Sigmoid colon (tissue), 7 donors: ENCODE measurements around the gene ITGB4. TPM values are rescaled to one million over a fixed set of nuclear protein-coding genes. Genes with fewer than 3 reads are reported as not detected.
A peak's percentile ranks its signal among the peaks of the same experiment; 100 is the strongest.

Experiments used
- DNase-seq: peaks from one replicate; pipeline ENCODE4 v3.0.0-alpha.2; 2019
- H3K27ac ChIP-seq, 4 donors: fragments of 200-600 bp; sonication (generic); one replicate each; pipeline ENCODE4 v1.5.1; 2016 to 2019; ENCODE audit warnings: mild to moderate bottlenecking in 1 of 4
- H3K27me3 ChIP-seq, 3 donors: fragments of 200-600 bp; sonication (generic); one replicate each; pipeline ENCODE4 v1.5.1; 2019; ENCODE audit warnings: mild to moderate bottlenecking in 1 of 3
- H3K36me3 ChIP-seq, 4 donors: fragments of 200-600 bp; sonication (generic); one replicate each; pipeline ENCODE4 v1.5.1; 2016 to 2019
- H3K4me1 ChIP-seq, 4 donors: fragments of 200-600 bp; sonication (generic); one replicate each; pipeline ENCODE4 v1.5.1; 2017 to 2019
- H3K4me3 ChIP-seq, 4 donors: fragments of 200-600 bp; sonication (generic); one replicate each; pipeline ENCODE4 v1.5.1; 2017 to 2019; ENCODE audit warnings: mild to moderate bottlenecking in 2 of 4, moderate library complexity in 1 of 4
- H3K9me3 ChIP-seq, 4 donors: fragments of 200-600 bp in 3 of 4; sonication (generic) in 3 of 4; one replicate each; pipeline versions ENCODE4 v1.5.1 to v1.6.1; 2013 to 2019
- EP300 ChIP-seq, 4 donors: sonication (generic); formaldehyde crosslinking; IDR thresholded peaks; one replicate each; pipeline ENCODE4 v1.6.1; 2017; ENCODE audit warnings: antibody characterized with exemption in 4 of 4
- POLR2A ChIP-seq, 2 donors: fragments of 450-650 bp; IDR thresholded peaks; one replicate each; pipeline ENCODE4 v1.6.1; 2016; ENCODE audit warnings: antibody characterized with exemption in 2 of 2, mild to moderate bottlenecking in 2 of 2, moderate library complexity in 2 of 2
- POLR2AphosphoS5 ChIP-seq, 4 donors: sonication (generic); formaldehyde crosslinking; IDR thresholded peaks; one replicate each; pipeline ENCODE4 v1.6.1; 2017; ENCODE audit warnings: antibody characterized with exemption in 4 of 4
- WGBS, 2 donors: extraction: QIAGEN DNeasy Blood & Tissue Kit; methylation state at CpG; one replicate each; pipeline ENCODE4 v1.1.7; 2013; 5-methylcytosine and 5-hydroxymethylcytosine counted together
- intact Hi-C: fragments of 100-400 bp; cut with DNase I; formaldehyde crosslinking; loops from one replicate; pipeline ENCODE4 v1.15.1; 2023
- polyA plus RNA-seq, 3 donors: library from polyadenylated mRNA; stranded (reverse); fragments of 200-250 nt; gene quantifications; one replicate each; pipeline ENCODE4 v1.2.3, GENCODE V29; 2013
- total RNA-seq, 4 donors: library from RNA; depleted of rRNA; stranded (reverse); fragments of >200 nt; gene quantifications; one replicate each; pipeline ENCODE4 v1.1.0, GENCODE V29; 2016
- TF ChIP-seq, protein P1 (sequence below), 4 experiments: fragments of 450-650 bp in 3 of 4; fragments of 200-600 bp in 1 of 4; IDR thresholded peaks; one replicate each; pipeline ENCODE4 v1.5.1; 2016 to 2019; ENCODE audit warnings: antibody characterized with exemption in 4 of 4, mild to moderate bottlenecking in 3 of 4, moderate library complexity in 2 of 4
- donor health status: healthy with polysubstance abuse.
- donor health status: Bipolar disorder and iron deficiency.
- donor health status: healthy.

Gene ITGB4
- total and polyA plus RNA-seq, 7 donors, result 15.1 to 116 (median 25.8) TPM

DNA sequence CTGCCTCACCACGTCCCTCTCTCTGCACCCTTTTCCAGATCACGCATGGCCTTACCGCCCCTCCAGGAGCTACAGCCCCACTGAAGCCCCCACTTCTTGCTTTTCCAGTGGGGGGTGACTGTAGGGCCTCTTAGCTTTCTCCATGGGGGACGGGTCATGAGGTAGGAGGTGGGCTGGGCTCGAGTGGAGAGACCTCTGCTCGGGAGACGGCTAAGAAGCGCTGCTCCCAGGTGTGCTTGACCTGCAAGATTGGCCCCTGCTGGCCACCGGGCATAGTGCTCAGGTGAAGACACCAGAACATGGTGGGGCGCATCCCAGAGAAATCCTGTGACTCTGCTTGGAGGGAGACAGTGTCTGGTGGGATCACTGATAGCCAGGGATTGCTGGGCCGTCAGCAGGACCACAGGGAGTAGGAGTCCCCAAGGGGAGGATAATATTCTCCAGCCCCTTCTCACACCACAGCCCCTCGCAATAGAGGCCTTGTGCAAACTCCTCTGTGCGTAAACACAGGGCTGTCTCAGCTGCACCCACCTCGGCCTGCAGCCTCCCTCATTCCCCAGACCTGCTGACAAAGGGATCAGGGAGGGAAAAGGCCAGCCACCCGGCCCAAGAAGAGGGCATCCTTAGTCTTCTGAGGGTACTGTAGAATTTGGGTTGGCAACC is 52.7 kb downstream of the ITGB4 start:
- peak; percentile 74 for DNase-seq
- 86 to 90% methylated on average over 15 of the region's 15 CpGs for WGBS, 2 donors

DNA sequence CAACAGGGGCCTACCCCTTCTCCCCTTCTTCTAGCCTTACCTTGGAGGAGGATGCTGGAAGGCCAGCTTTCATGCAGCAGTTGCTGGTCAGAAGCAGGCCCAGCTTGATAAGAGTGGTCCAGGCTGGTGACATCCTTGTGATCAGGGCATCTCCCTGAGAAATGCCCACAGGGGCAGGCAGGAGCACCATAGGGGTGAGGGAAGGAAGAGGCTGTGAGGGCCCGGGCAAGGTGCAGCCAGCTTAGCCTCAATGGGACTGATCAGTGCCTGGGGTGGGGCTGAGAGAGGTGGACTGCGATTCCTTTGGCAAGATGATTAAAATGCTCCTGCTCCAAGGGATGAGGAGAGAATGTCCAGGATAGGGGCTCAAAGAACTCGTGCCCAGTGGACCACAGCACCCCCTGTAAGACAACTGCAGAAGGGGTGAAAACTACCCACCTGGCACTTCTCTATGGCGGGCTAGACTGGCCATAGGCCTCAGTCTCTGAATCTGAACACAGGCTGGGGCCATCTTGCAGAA is 53.3 kb downstream of the ITGB4 start:
- H3K27ac ChIP-seq, result peak overlapping the region; percentile 94 to 99 (median 98)
- peaks cover 8 to 53% (median 20%) of the 10 kb centered on the region in 4 donors for H3K36me3 ChIP-seq
- intact Hi-C loops, result no loop called here
- DNase-seq, result peak; percentile 68
- 92 to 93% methylated on average over 4 of the region's 4 CpGs for WGBS, 2 donors
- H3K4me3 ChIP-seq, result no peak overlapping the region
- no peak for TF ChIP-seq POLR2A (IDR thresholded peaks at IDR 0.05)
- TF ChIP-seq, protein P1, sequence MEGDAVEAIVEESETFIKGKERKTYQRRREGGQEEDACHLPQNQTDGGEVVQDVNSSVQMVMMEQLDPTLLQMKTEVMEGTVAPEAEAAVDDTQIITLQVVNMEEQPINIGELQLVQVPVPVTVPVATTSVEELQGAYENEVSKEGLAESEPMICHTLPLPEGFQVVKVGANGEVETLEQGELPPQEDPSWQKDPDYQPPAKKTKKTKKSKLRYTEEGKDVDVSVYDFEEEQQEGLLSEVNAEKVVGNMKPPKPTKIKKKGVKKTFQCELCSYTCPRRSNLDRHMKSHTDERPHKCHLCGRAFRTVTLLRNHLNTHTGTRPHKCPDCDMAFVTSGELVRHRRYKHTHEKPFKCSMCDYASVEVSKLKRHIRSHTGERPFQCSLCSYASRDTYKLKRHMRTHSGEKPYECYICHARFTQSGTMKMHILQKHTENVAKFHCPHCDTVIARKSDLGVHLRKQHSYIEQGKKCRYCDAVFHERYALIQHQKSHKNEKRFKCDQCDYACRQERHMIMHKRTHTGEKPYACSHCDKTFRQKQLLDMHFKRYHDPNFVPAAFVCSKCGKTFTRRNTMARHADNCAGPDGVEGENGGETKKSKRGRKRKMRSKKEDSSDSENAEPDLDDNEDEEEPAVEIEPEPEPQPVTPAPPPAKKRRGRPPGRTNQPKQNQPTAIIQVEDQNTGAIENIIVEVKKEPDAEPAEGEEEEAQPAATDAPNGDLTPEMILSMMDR (IDR thresholded peaks at IDR 0.05), result no peak
- TF ChIP-seq EP300 (IDR thresholded peaks at IDR 0.05), result no peak
- TF ChIP-seq POLR2AphosphoS5 (IDR thresholded peaks at IDR 0.05), result no peak
- no peaks in the 10 kb centered on the region for H3K27me3 ChIP-seq
- peaks cover 0 to 28% (median 20%) of the 10 kb centered on the region in 4 donors for H3K4me1 ChIP-seq
- no peaks in the 10 kb centered on the region for H3K9me3 ChIP-seq

More for the DNA sequence above, 52.7 kb downstream of the ITGB4 start:
- H3K4me1 ChIP-seq, result peaks cover 0 to 28% (median 20%) of the 10 kb centered on the region in 4 donors
- intact Hi-C loops, result no loop called here
- TF ChIP-seq, protein P1 (IDR thresholded peaks at IDR 0.05), result no peak
- TF ChIP-seq POLR2AphosphoS5 (IDR thresholded peaks at IDR 0.05), result peak in 2 of 4 donors; percentile 4 to 77
- no peak for TF ChIP-seq EP300 (IDR thresholded peaks at IDR 0.05)
- TF ChIP-seq POLR2A (IDR thresholded peaks at IDR 0.05), result peak in 1 of 2 donors; percentile 4
- peak overlapping the region in 1 of 4 donors; percentile 97 for H3K27ac ChIP-seq
- no peaks in the 10 kb centered on the region for H3K9me3 ChIP-seq
- H3K27me3 ChIP-seq, result no peaks in the 10 kb centered on the region
- H3K36me3 ChIP-seq, result peaks cover 5 to 51% (median 17%) of the 10 kb centered on the region in 4 donors
- H3K4me3 ChIP-seq, result no peak overlapping the region

DNA sequence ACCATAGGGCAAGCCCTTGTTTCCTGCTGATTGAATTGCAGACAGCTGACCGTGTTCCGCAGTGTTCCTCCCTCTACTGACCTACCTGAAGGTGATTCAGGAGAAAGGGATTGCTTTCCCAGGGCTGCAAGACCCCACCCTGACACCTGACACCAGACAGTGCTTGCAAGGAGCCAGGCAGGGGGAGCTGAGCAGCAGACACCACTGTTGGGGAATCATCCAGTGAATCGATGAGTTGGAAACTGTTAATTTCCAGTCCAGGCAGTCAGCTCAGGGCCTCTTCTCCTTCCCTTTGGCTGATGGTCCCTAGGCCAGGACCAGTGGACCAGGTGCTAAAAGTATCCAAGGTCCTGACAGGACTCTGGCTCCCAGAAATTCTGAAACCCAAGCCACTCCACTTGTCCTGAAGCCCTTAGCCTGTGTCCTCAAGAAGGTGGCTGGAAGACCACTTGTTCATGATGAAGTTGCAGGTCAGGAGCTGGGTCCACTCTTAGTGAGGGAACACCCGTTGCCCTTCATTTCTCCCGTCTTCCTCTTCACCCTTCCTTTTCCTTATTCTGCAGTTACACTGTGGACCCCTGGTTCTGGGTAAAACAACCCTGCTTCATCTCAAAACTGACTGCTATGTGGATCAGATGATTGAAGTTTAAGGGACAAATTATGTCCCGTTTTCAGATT is 53.9 kb downstream of the ITGB4 start:
- H3K9me3 ChIP-seq, result no peaks in the 10 kb centered on the region
- peaks cover 8 to 53% (median 20%) of the 10 kb centered on the region in 4 donors for H3K36me3 ChIP-seq
- TF ChIP-seq POLR2AphosphoS5 (IDR thresholded peaks at IDR 0.05), result peak; percentile 4 to 78 (median 36)
- TF ChIP-seq, protein P1 (IDR thresholded peaks at IDR 0.05), result no peak
- peaks cover 0 to 28% (median 21%) of the 10 kb centered on the region in 4 donors for H3K4me1 ChIP-seq
- H3K27me3 ChIP-seq, result no peaks in the 10 kb centered on the region
- H3K27ac ChIP-seq, result peak overlapping the region; percentile 94 to 99 (median 98)
- intact Hi-C loops, result loop anchor here (5.0 kb wide), 1 partner anchor 122 kb away; the partner anchor contains the start of gene TRIM65
- peak; percentile 68 for DNase-seq
- no peak overlapping the region for H3K4me3 ChIP-seq
- WGBS, 2 donors, result 76 to 79% methylated on average over 6 of the region's 6 CpGs

DNA sequence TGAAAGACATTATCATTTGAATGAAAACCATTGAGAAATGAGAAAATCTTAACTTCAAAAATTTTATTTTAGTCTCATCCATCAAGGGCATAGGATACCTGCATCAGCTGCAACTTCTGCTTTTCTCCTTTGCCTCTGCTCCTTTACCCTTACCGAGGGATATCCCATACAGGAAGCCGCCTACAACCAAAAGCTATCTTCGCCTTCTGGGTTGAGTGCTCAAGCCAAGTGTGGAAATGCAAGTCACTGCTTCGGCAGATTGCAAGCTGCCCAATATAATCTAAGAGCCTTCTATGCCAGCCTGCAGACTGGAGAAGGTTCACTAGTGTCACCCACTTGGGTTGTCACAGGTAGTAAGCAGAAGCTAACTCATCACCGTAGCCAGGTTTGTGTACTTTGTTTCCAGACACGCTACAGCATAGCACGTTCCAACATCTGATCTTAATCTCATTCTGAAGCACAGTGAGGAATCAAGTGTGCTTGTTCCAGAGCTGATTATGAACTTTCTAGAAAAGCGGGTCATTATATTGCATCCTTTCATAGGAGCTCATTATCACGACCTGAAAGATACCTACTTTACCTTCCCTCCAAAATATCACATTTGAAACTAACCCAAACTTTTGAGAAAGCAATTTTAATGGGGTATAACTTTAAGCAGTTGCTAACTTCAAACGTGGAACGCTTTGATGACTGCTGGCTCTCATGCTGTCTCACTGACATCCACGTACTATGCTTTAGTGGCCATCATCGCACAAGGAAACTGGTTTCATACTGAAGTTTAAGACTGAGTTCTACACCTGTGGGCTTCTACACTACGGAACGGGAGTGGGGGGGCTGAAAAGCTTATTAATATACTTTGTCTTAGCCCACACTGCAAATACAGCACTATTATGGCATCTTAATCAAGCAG is 55.4 kb downstream of the ITGB4 start:
- no peak for TF ChIP-seq POLR2A (IDR thresholded peaks at IDR 0.05)
- TF ChIP-seq POLR2AphosphoS5 (IDR thresholded peaks at IDR 0.05), result peak in 2 of 4 donors; percentile 49 to 63
- TF ChIP-seq, protein P1 (IDR thresholded peaks at IDR 0.05), result no peak
- TF ChIP-seq EP300 (IDR thresholded peaks at IDR 0.05), result no peak
- Histone ChIP-seq H3K4me3 (peak overlapping the region; percentile 3 to 97 (median 86)), H3K27ac (peak overlapping the region; percentile 94 to 99 (median 98)), H3K36me3 (peaks cover 8 to 53% (median 20%) of the 10 kb centered on the region in 4 donors), H3K27me3 (no peaks in the 10 kb centered on the region), H3K4me1 (peaks cover 0 to 28% (median 23%) of the 10 kb centered on the region in 4 donors), H3K9me3 (no peaks in the 10 kb centered on the region)
- DNase-seq, result peak; percentile 61
- intact Hi-C loops, result loop anchor here (5.0 kb wide), 1 partner anchor 121 kb away; the partner anchor contains the start of gene TRIM65
- WGBS, 2 donors, result 37 to 60% methylated on average over 15 of the region's 15 CpGs
